Endodermal cell (in vitro differentiated cells): ENCODE data around the gene CD2BP2. TPM values are rescaled to one million over a fixed set of nuclear protein-coding genes. Genes with fewer than 3 reads are reported as not detected.

Experiments
- DNase-seq: peaks from one replicate; pipeline ENCODE4 v3.0.0-alpha.2; 2017
- H3K27ac ChIP-seq: 2 replicates; pipeline ENCODE4 v1.5.1; 2013; ENCODE audit warnings: mild to moderate bottlenecking, low read depth, low read length, moderate library complexity
- H3K27me3 ChIP-seq: 2 replicates; pipeline ENCODE4 v1.6.1; 2013; ENCODE audit warnings: mild to moderate bottlenecking, low read length, moderate library complexity; ENCODE audit not compliant: insufficient read depth, control insufficient read depth, poor library complexity, severe bottlenecking
- H3K36me3 ChIP-seq: 2 replicates; pipeline ENCODE4 v1.7.0; 2013; ENCODE audit warnings: mild to moderate bottlenecking, low read length, moderate library complexity; ENCODE audit not compliant: control insufficient read depth, insufficient read depth
- H3K4me1 ChIP-seq: one replicate; pipeline ENCODE4 v1.7.0; 2013; ENCODE audit warnings: low read length; ENCODE audit not compliant: control insufficient read depth, insufficient read depth
- H3K4me3 ChIP-seq: 2 replicates; pipeline ENCODE4 v1.5.1; 2013; ENCODE audit warnings: mild to moderate bottlenecking, low read length, moderate library complexity
- H3K9ac ChIP-seq: 2 replicates; pipeline ENCODE4 v1.6.1; 2013; ENCODE audit warnings: mild to moderate bottlenecking, low read length, moderate library complexity; ENCODE audit not compliant: poor library complexity, severe bottlenecking; ENCODE audit errors: extremely low read depth
- H3K9me3 ChIP-seq: 2 replicates; pipeline ENCODE4 v1.6.1; 2013; ENCODE audit warnings: mild to moderate bottlenecking, low read length, moderate library complexity; ENCODE audit not compliant: control insufficient read depth
- H3K27ac Mint-ChIP-seq: 2 replicates; pipeline ENCODE4 v1.8.0; 2020; ENCODE audit warnings: mixed read lengths
- H3K27me3 Mint-ChIP-seq: 2 replicates; pipeline ENCODE4 v1.8.0; 2021; ENCODE audit warnings: mild to moderate bottlenecking, mixed read lengths; ENCODE audit not compliant: insufficient read depth
- H3K36me3 Mint-ChIP-seq: 2 replicates; pipeline ENCODE4 v1.8.0; 2020; ENCODE audit warnings: low read depth, mixed read lengths
- H3K4me1 Mint-ChIP-seq: 2 replicates; pipeline ENCODE4 v1.8.0; 2020; ENCODE audit warnings: mixed read lengths
- H3K4me3 Mint-ChIP-seq: 2 replicates; pipeline ENCODE4 v1.8.0; 2020; ENCODE audit warnings: mild to moderate bottlenecking, moderate library complexity, mixed read lengths
- H3K9me3 Mint-ChIP-seq: 2 replicates; pipeline ENCODE4 v1.8.0; 2020; ENCODE audit warnings: mild to moderate bottlenecking, mixed read lengths
- WGBS, 2 experiments: methylation state at CpG; one replicate each; pipeline versions ENCODE4 v1.1.5 to v1.1.7; 2013; ENCODE audit warnings: missing lambda C conversion rate in 2 of 2, mixed read lengths in 1 of 2; ENCODE audit not compliant: insufficient coverage in 1 of 2, insufficient read length in 1 of 2; 5-methylcytosine and 5-hydroxymethylcytosine counted together
- total RNA-seq, 2 donors: library from RNA; stranded (reverse); fragmentation: NEBNext Ultra II Directional in 1 of 2; extraction: Animal tissue kit (Norgen Biotek cat#: 25700) in 1 of 2; gene quantifications; 2 replicates in 1 of 2; 3 replicates in 1 of 2; pipeline ENCODE4 v1.2.1, GENCODE V29; 2021
- TF ChIP-seq, protein P1 (sequence below): fragments of 200-600 bp; sonication (generic); conservative IDR thresholded peaks from 2 replicates; pipeline ENCODE4 v1.5.0; 2021; ENCODE audit warnings: antibody characterized with exemption, mild to moderate bottlenecking

Gene CD2BP2
- total RNA-seq, 2 donors from 2014 or later, result 75.4 to 76.0 TPM

DNA sequence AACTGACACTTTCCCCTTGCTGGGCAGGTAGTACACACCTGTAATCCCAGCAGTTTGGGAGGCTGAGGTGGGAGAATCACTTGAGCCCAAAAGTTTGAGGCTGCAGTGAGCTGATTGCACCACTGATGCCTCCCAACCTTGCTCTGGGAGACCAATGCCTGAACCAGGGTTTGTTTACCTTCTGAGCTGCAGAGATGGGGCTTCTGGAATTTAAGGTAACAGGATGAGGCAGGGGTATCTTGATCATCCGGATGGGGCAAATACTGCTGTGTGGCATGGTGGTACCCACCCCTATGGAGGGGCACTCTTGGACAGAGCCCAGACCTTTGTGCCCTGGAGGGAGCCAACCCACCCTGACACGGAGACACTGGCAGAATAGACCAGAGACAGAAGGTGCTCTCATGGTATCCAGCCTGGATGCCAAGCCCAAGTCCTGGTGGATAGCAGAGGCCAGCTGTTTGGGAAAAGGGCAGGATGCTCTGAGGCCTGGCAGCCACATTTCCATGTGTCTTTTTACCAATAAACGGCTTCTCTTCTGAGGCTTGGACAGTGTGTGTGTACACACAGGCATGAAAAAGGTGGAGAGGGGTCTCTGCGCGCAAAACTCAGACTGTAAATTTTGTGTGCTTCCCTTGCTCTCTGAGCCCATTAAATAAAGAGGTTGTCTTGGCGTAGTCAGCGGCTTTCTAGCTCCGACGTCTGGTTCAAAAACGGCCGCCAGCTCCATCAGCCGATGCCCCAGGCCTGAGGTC is 44.5 kb upstream of the CD2BP2 start:
- Mint-ChIP-seq H3K4me3 (peak overlapping the region; percentile 65), H3K4me1 (peaks cover 27% of the 10 kb centered on the region), H3K9me3 (no peaks in the 10 kb centered on the region), H3K36me3 (peaks cover 16% of the 10 kb centered on the region), H3K27me3 (peaks cover 12% of the 10 kb centered on the region), H3K27ac (peak overlapping the region; percentile 97)
- Histone ChIP-seq H3K4me3 (peak overlapping the region; percentile 73), H3K27ac (peak overlapping the region; percentile 99), H3K36me3 (peaks cover 25% of the 10 kb centered on the region), H3K9me3 (no peaks in the 10 kb centered on the region), H3K4me1 (no peaks in the 10 kb centered on the region), H3K9ac (peak overlapping the region; percentile 84), H3K27me3 (no peaks in the 10 kb centered on the region)
- 22 to 35% methylated on average over 9 to 12 of the region's 12 CpGs for WGBS, 2 experiments
- DNase-seq, result peak; percentile 59
- TF ChIP-seq, protein P1, sequence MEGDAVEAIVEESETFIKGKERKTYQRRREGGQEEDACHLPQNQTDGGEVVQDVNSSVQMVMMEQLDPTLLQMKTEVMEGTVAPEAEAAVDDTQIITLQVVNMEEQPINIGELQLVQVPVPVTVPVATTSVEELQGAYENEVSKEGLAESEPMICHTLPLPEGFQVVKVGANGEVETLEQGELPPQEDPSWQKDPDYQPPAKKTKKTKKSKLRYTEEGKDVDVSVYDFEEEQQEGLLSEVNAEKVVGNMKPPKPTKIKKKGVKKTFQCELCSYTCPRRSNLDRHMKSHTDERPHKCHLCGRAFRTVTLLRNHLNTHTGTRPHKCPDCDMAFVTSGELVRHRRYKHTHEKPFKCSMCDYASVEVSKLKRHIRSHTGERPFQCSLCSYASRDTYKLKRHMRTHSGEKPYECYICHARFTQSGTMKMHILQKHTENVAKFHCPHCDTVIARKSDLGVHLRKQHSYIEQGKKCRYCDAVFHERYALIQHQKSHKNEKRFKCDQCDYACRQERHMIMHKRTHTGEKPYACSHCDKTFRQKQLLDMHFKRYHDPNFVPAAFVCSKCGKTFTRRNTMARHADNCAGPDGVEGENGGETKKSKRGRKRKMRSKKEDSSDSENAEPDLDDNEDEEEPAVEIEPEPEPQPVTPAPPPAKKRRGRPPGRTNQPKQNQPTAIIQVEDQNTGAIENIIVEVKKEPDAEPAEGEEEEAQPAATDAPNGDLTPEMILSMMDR, result no peak

DNA sequence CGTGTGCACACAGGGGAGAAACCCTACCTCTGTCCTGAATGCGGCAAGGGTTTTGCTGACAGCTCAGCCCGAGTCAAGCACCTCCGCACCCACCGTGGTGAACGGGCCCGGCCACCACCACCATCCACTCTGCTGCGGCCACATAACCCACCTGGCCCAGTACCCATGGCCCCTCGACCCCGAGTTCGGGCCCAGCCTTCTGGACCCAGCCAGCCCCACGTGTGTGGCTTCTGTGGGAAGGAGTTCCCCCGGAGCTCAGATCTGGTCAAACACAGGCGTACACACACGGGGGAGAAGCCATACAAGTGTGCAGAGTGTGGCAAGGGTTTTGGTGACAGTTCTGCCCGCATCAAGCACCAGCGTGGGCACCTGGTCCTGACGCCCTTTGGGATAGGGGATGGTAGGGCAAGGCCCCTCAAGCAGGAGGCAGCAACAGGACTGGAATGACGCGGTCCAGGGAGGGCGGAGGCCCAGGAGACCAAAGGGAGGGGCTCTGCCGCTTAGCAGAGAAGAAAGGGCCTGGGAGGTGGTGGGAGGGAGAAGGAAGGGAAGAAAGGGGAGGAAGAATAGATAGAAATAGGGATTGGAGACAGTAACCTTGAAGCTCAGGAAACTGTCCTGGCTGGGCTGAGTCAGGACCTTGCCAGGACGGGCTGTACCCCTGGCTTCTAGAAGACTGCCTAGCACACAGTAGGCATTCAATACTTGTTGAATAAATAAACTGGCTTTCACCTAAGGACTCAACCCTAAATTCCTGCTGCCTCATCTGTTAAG is 43.7 kb upstream of the CD2BP2 start:
- WGBS, 2 experiments, result 87 to 88% methylated on average over 22 to 23 of the region's 23 CpGs
- Histone ChIP-seq H3K27ac (peak overlapping the region; percentile 99), H3K9ac (no peak overlapping the region)

More for the DNA sequence above, 43.7 kb upstream of the CD2BP2 start:
- TF ChIP-seq, protein P1, result no peak
- no peaks in the 10 kb centered on the region for H3K9me3 Mint-ChIP-seq
- peak overlapping the region; percentile 97 for H3K27ac Mint-ChIP-seq
- Histone ChIP-seq H3K27me3 (no peaks in the 10 kb centered on the region), H3K9me3 (no peaks in the 10 kb centered on the region), H3K4me3 (peak overlapping the region; percentile 73), H3K4me1 (no peaks in the 10 kb centered on the region), H3K36me3 (peaks cover 25% of the 10 kb centered on the region)
- peak overlapping the region; percentile 65 for H3K4me3 Mint-ChIP-seq
- peaks cover 35% of the 10 kb centered on the region for H3K4me1 Mint-ChIP-seq
- H3K36me3 Mint-ChIP-seq, result peaks cover 16% of the 10 kb centered on the region
- peak; percentile 69 for DNase-seq
- H3K27me3 Mint-ChIP-seq, result peaks cover 7% of the 10 kb centered on the region
